Adrenal gland (tissue), 5 donors: ENCODE results near the gene TRPM4.

Experiments used
- CTCF ChIP-seq, 6 experiments: fragments of 450-650 bp in 4 of 6; fragments of 200-600 bp in 2 of 6; sonication (generic) in 1 of 6; IDR thresholded peaks; 1 replicate in 5 of 6; 2 replicates in 1 of 6; pipeline versions ENCODE4 v1.5.1 to v1.8.0; 2016 to 2021; ENCODE audit warnings: antibody characterized with exemption in 6 of 6, mild to moderate bottlenecking in 2 of 6, moderate library complexity in 1 of 6
- POLR2A ChIP-seq, 2 donors: fragments of 450-650 bp; IDR thresholded peaks; one replicate each; pipeline ENCODE4 v1.6.1; 2017; ENCODE audit warnings: antibody characterized with exemption in 2 of 2, mild to moderate bottlenecking in 2 of 2, moderate library complexity in 1 of 2
- donor health status: DM: no; HTN: no; CAD: no.

GRCh38 chr19:49165865-49166301, 8.3 kb downstream of the TRPM4 start:
- TF ChIP-seq CTCF (IDR thresholded peaks at IDR 0.05) (no peak), POLR2A (IDR thresholded peaks at IDR 0.05) (no peak)
